Daoy (cell line): Measurements from ENCODE around the gene TMEM163. TPM values are rescaled to one million over a fixed set of nuclear protein-coding genes. Genes with fewer than 3 reads are reported as not detected.
"Not testable (repeated sequence)": the region's sequence is repeated elsewhere in the genome, so short reads cannot be mapped to it uniquely, and the experiment has no call there.

Experiments
- DNase-seq: peaks from one replicate; pipeline ENCODE4 v3.0.0-alpha.2; 2015; ENCODE audit warnings: low read depth
- total RNA-seq: library from RNA; depleted of rRNA; stranded (reverse); fragments of >200 nt; shearing (Covaris generic); gene quantifications from 2 replicates; pipeline ENCODE4 v1.2.3, GENCODE V29; 2014

Gene TMEM163
- total RNA-seq, 1 experiment from 2014 or later: 0.34 TPM

DNA sequence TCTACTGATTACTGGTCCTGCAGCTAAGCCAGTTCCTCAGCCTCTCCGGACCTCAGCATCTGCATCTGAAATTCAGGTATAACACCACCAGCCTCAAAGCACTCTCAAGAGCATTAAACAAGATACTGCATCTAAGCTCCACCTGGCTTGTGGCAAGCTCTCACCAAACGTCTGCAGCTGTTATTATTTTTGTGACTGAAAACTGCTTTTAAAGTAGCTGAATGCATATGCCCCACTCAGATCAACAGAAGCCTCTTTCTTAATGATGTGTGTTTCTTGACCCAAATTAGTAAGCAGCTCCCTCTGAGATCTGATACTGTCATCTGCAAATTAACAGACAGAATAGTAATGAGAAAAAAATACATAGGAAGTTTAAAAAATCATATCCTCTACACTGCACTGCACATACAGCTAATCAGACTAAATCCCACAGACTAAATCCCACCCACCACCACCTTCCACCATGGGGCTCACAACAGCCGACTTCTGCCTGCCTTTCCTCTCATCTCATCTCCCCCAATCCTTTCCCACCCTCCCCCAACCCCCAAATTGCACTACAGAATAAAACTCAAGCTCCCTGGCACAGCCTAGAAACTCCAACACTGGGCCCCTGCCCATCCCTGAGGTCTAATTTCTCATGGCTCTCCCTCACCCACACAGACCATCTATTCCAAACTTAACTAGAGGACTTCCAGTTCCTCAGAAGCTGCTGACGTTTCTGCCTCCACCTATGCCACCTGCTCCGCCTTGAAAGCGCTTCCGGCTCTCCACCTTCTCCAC lies 52.9 kb downstream of the TMEM163 start:
- DNase-seq: no peak

DNA sequence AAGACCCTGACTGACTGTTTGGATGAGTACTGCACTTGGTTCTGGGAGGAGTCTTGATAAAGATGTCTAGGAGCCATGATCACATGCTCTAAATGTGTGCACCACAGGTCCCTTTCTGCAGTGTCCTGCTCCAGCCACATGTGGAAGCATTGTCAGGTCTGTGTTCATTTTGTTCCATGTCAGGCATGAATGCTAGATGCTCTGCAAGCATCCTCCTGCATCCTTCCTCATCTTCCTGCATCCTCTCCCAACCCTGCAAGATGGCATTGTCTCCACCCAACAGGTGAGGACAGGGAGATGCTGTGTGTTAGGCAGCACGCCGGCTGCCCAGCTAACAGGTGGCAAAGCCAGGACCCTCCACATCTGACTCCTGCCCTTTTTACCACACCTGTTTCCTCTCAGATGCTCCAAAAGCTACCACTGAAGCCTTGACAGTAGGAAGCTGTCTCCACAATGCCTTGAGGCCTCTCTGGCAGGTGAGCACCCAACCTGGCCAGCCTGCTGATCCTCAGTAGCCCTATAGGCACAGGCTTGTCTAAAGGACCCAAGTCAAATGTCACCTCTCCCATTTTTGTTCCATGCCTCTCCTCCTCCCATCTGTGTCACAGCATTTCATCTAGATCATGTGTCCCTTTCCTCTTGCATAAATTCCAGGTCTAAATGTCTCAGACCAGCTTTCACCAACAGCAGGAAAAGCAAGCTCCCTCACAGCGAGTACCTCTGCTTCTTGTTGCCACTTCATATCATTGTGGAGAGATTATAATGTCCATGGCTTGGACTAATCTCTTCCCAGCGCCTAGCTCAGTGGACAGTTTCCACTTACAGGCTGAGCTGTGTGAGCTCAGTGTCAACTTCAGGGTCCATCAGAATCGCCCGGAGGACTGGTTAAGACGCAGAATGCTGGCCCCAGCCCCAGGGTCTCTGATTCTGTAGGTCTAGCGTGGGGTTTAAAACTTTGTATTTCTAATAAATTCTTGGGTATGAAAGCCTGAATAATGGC lies 55.0 kb downstream of the TMEM163 start:
- no peak for DNase-seq

DNA sequence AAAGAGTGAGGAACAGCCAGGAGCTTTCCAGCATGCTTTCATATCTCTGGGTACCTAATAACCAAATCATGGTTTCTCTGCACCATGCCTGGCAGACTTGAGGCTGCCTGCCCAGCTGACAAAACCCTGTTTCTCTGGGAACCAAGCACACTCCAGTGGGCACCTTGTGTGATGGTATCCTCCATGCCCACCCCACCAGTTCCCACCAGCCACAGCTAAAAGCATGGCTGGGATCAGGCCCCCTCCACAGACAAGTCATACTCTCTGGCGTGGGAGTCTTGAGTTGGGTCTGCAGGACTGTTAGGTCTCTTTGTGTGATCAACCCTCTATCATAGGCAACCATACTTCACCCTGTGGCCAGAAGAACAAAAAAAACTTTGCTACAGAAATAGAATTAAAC lies 56.0 kb downstream of the TMEM163 start:
- no peak for DNase-seq

DNA sequence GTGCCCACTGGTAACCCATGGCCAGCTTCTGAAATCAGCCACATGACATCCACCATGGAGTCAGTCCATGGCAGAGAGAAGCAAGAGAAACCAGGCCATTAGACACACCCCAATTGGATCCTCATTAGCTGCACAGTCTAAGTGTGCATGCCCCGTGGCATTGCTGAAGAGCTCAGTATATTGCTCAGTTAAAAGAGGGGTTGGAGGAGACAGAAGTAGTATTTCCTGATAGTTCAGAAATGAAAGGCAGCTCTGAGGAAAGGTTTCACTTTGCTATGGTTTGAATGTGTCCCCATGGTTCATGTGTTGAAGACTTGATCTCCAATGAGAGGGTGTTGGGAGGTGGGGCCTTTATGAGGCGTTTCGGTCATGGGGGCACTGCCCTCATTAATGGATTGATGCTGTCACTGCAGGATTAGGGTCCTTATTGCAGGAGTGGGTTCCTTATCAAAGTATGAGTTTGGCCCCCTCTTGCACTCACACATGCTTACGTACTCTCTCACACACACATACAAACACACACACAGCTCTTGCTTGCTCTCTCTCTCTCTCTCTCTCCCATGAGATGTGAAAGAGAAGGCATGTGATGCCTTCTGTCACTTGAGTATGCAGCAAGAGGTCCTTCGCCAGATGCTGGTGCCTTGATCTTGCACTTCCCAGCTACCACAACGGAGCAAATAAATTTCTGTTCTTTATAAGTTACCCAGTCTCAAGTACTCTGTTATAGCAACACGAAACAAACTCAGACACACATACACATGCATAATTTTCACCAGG lies 58.0 kb downstream of the TMEM163 start:
- no peak for DNase-seq

DNA sequence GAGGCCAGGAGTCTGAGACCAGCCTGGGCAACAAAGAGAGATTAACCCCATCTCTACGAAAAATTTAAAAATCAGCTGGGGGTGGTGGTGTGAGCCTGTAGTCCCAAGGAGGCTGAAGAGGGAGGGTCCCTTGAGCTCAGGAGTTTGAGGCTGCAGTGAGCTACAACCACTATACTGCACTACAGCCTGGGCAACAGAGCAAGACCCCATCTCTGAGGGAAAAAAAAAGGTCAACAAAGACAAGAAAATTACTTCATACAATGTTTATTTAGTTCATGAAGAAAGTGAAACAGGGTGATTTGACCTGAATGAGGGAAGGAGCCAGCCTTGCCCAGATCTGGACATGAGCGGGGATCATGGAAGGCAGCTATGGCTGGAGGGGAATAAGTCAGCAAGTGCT lies 59.1 kb downstream of the TMEM163 start:
- DNase-seq: no peak

DNA sequence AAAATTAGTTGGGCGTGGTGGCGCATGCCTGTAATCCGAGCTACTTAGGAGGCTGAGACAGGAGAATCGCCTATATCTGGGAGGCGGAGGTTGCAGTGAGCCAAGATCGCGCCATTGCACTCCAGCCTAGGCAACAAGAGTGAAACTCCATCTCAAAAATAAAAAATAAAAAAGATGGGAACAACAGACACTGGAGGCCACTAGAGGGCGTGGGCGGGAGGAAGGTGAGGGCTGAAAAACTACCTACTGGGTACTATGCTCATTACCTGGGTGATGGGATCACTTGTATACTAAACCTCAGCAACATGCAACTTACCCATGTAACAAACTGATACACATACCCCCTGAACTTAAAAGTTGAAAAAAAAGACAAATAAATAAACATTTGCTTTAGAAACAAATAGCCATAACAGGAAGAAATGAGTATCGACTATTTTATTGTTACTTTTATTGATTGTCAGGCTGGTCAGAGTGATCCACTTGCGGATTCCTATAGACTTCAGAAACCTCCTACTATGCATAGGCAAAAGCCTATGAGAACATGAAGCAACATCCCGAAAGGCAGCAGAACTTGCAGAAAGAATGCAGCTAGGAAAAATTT lies 61.0 kb downstream of the TMEM163 start:
- peak; percentile 17 for DNase-seq

DNA sequence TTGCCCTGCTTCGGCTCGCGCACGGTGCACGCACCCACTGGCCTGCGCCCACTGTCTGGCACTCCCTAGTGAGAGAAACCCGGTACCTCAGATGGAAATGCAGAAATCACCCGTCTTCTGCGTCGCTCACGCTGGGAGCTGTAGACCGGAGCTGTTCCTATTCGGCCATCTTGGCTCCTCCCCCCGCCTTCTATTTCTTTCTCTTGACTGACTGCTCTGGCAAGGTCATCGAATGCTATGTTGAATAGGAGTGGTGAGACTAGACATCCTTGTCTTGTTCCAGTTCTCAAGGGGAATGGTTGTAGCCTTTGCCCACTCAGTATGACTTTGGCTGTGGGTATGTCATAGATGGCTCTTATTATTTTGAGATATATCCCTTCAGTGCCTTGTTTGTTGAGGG lies 62.4 kb downstream of the TMEM163 start:
- not testable (repeated sequence) for DNase-seq

DNA sequence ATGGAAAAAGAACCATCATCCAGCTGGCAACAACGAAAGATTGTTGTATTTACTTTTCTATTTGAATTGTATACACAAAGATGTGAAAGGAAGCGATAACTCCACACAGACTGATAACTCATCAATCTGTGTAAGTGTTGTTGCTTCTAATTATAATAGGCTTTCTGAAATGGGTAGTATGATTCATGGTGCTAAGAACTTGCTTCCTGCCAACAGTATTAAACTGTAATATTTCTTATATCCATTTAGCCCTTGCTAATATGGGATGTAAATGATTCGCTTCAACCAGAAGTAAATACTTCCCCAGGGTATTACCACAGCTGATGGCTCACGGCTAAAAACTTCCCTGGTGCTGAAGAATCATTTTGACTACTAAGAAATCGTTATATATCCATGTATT lies 70.2 kb downstream of the TMEM163 start:
- DNase-seq: no peak

DNA sequence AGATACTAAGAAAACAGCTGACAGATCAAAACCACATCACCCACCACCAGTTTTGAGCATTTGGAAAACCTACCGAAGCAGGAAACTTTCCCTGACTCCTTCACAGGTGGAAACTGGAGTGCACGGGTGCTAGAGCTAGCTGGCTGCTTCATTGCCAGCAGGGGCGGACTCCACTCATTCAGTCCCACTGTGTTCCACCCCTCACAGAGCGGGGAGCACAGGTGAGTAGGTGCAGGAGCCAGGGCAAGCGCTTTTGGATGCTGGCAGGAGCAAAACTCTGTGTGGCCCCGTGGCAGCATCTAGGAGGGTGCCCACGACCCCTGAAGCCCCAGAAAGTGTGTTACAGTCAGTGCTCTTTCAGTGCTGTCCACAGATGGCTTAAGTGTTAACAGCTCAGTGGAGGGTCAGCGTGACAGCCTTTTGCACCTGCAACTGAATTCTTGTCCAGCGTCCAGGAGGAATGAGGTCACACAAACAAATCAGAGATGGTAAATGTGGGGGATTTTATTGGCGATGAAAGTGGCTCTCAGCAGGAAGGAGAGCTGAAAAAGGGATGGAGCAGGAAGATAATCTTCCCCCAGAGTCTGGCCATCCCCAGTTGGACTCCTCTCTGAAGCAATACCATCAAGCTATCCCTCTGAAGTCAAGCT lies 71.1 kb downstream of the TMEM163 start:
- no peak for DNase-seq

DNA sequence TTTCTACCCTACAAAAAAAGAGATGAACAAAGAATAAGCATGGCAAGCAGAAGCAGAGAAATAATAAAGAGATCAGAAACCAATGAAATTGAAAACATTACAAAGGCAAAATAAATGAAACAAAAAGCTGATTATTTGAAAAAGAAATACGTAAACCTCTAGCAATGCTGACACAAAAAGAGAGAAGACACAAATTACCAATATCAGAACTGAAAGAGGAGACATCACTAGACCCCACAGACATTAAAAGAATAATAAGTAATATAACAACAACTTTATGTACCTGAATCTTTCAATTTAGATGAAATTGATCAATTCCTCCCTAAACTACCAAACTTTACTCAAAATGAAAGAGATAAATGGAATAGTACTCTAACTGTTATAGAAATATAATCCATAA lies 75.9 kb downstream of the TMEM163 start:
- DNase-seq: no peak

DNA sequence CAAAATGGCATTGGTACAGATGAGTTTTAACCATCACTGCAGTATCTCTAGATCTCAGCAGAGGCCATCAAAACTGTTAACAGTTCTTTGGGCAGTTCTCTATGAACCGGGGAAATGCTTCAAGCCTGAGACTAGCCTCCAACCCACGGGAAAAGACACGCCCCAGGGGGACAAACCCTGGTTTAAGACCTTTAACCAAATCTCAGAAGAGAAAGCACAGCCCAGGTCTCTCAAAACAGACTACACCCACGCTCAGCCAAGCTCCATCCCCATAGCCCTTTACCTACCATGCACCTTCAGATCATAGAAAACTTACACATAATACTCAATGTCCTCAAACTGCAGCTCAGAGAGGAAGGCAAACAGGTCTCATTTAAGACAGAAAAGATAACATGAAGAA lies 78.3 kb downstream of the TMEM163 start:
- DNase-seq: no peak

DNA sequence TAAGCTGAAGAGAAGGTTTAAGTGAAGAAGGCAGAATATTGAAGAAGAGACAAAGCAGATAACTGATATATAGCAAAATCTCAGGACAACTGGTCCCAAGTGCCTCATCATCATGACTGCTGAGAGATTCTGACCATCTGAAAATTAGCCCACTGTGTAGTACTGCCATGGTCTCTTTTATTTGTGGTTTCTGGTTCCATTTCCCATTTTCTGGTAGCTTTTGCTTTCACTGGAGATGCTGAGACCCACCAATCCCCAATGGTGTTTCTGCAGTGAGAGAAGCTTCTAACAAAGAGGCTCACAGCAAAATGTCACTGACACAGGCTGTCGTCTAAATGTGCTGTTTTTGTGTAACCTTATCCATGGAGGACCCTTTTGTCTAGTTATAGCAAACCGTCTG lies 79.5 kb downstream of the TMEM163 start:
- DNase-seq: no peak

DNA sequence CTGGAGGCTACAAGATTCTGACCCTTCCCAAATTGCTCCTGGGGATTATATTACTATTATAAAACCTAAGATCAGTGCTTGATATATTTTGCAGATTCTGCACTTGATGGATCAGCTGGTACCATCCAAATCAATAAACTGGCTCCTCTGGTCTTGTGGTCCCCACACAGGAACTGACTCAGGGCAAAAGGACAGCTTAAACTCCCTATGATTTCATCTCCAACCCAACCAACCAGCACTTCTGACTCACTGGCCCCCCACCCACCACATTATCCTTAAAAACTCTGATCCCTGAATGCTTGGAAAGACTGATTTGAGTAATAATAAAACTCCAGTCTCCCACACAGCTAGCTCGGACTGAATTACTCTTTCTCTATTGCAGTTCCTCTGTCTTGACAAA lies 82.1 kb downstream of the TMEM163 start:
- DNase-seq: peak; percentile 27

DNA sequence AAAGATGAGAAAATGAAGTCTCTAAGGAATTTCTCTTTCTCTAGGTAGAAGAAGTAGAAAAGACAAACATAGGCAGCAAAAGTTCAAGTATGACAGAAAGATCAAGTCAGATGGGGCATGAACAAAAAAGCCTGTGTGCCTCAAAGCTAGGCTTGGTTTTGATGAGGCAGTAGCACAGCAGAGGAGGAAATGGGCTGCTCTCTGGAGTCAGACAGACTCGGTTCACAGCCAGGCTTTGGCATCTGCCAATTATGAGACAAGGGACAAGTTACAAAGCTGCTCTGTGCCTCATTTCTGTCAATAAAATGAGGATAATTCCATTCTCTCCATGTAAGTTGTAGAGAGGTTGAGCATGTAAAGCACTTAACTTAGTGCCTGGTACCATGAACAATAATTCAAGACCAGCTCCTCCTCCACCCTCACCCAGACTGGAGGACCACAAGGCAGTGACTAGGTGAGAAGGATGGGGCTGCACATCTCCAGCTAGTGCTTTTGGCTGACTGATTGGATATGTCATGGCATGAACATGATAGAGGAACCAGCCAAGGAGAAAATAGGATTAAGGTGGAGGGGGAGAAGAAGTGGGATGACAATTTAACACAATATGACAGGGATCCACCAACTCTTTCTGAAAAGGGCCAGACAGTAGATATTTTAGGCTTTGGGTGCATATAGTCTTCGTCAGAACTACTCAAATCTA lies 84.6 kb downstream of the TMEM163 start:
- DNase-seq: no peak

DNA sequence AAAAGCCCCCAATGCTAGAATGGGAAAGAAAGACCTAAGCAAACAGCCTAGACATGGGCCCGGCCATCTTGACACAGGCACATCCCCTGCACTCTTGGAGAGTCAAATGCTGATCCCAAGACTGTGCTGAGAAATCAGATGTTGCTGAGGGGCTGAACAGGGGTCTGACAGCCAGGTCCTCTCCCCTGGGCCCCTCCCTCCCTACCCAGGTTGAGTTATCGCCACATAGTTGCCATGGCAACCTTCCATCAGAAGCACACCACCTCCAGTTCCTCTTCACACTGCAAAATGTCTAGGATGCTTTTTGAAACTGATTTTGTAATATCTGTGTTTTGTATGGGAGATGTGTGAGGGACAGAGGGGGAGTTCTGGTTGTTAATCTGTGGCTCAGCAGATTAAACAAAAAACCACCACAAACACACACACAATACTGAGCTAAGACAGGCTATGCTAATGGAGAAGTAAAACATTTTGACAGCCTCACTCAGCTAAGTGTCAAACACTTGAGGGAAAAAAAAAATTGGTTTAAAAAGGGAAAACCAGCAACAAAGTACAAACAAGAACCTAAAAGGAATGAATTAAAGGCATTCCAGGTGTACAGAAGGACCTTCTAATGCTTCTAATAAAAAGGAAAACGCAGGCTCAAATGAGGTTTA lies 88.2 kb downstream of the TMEM163 start:
- no peak for DNase-seq

DNA sequence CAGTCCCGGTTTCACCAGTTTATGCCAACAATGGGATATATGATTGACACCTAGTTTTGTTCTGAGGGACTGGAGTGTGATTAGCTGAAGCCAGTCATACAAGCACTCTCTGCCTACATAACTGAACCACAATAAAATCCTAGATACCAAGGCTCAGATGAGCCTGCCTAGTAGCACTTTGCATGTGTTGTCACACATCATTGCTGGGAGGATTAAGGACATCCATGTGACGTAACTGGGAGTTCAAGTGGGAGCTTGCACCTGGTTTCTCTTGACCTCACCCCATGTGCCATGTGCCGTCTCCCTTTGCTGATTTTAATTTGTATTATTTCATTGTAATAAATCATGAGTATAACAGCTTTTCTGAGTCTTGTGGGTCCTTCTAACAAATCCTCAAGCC lies 90.3 kb downstream of the TMEM163 start:
- no peak for DNase-seq

DNA sequence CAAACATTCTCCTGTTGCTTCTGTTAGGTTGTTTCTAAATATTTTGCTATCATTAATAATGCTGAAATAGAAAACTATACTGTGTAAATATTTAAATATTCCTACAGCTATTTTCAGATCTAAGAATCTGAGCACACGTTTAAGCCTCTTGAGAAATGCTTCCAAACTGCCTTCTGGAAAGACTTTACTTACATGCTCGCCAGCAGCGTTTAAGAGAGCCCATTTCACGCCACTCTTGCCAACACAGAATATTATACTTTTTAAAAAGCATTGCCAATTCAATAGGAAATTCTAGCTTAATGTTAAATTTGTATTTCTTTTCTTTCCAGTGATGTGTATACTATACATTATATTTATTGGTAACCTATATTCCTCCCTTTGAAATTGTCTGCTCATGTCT lies 92.0 kb downstream of the TMEM163 start:
- DNase-seq: no peak

DNA sequence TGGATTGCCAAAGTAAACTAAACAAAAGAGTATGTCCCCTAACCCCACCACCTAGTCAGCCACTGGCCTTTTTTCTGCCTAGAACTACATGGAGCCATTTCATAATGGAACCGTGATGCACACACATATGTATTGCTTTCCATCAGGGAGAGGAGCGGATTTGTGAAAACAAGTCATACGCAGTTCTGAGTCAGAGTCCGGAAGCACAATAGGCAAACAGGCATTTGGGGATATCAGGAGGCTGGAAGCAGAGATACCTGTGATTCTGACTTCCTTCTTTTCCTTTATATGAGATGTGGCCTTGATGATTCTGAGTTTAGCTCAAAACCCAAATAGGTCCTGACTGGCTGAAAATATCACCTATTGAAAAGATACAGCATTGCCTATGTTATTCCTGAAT lies 93.5 kb downstream of the TMEM163 start:
- DNase-seq: no peak

DNA sequence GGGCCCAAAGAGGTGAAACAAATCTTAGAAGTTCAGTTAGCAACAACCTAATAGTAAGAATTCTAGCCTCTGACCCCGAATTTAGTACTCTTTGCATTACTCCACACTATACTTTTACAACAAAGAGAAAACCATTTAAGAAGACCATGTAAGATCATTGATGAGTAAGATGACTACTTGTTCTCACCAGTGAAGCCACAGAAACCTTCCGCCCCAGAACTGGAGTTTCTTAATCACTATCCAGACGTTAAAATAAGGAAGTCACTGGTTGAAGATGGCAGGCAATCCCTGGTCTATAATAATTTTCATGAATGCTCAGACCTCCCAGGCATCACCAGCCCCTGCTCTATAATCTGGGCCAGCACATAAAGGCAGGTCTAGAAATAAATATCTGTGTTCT lies 95.0 kb downstream of the TMEM163 start:
- no peak for DNase-seq

DNA sequence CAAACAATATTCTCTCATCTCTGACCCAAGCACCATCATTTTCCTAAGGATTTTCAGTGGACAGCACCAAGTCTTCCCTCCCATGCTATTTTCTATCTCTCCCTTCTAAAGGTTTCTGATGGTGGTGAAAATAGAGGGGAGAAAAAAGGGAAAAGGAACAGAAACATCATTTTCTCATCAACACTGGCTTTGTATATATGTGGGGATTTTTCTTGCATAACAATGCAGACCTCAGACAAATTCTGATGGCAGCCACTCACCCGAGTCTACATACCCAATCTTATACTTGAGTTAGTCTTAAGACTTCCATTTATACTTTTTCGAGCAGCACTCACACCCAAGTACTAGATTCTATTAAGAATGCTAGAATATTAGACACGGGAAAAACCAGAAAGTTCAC lies 95.8 kb downstream of the TMEM163 start:
- no peak for DNase-seq
